Upper lobe of left lung (tissue), 6 donors: Measurements from ENCODE around the gene DLG4. TPM values are rescaled to one million over a fixed set of nuclear protein-coding genes. Genes with fewer than 3 reads are reported as not detected.

Experiments used
- ATAC-seq, 2 donors: fragments of 200-7000 bp; cut with Tn5 transposase; one replicate each; pipeline ENCODE4 v1.9.1; 2022; ENCODE audit warnings: mild to moderate bottlenecking in 2 of 2, moderate library complexity in 2 of 2; ENCODE audit not compliant: low FRiP score in 2 of 2
- DNase-seq, 2 donors: peaks; one replicate each; pipeline ENCODE4 v3.0.0-alpha.2; 2019 to 2020
- H3K27ac ChIP-seq, 4 donors: fragments of 200-600 bp; sonication (generic); one replicate each; pipeline ENCODE4 v1.5.1; 2016 to 2019
- H3K27me3 ChIP-seq, 4 donors: fragments of 200-600 bp; sonication (generic); one replicate each; pipeline ENCODE4 v1.5.1; 2017 to 2019
- H3K36me3 ChIP-seq, 4 donors: fragments of 200-600 bp; sonication (generic); one replicate each; pipeline ENCODE4 v1.5.1; 2016 to 2019
- H3K4me1 ChIP-seq, 4 donors: fragments of 200-600 bp; sonication (generic); one replicate each; pipeline ENCODE4 v1.5.1; 2018 to 2019
- H3K4me3 ChIP-seq, 4 donors: fragments of 200-600 bp; sonication (generic); one replicate each; pipeline ENCODE4 v1.5.1; 2017 to 2019; ENCODE audit warnings: mild to moderate bottlenecking in 2 of 4, moderate library complexity in 1 of 4
- H3K9me3 ChIP-seq, 4 donors: fragments of 200-600 bp; sonication (generic); one replicate each; pipeline ENCODE4 v1.5.1; 2018 to 2019
- EP300 ChIP-seq, 4 donors: sonication (generic); formaldehyde crosslinking; IDR thresholded peaks; one replicate each; pipeline ENCODE4 v1.5.1; 2017; ENCODE audit warnings: antibody characterized with exemption in 4 of 4, control low read depth in 2 of 4
- POLR2A ChIP-seq, 4 donors: fragments of 450-650 bp; IDR thresholded peaks; one replicate each; pipeline ENCODE4 v1.5.1; 2016 to 2017; ENCODE audit warnings: antibody characterized with exemption in 4 of 4, mild to moderate bottlenecking in 2 of 4
- POLR2AphosphoS5 ChIP-seq, 2 donors: sonication (generic); formaldehyde crosslinking; IDR thresholded peaks; one replicate each; pipeline ENCODE4 v1.5.1; 2017; ENCODE audit warnings: antibody characterized with exemption in 2 of 2
- WGBS, 2 donors: methylation state at CpG; one replicate each; pipeline ENCODE4 v1.1.5; 2017 to 2018; 5-methylcytosine and 5-hydroxymethylcytosine counted together
- total RNA-seq, 6 donors: library from RNA; depleted of rRNA in 4 of 6; stranded (reverse); fragments of >200 nt in 4 of 6; gene quantifications; one replicate each; pipeline versions ENCODE4 v1.1.0 to v1.2.1, GENCODE V29; 2016 to 2021
- TF ChIP-seq, protein P1 (sequence below), 6 experiments: fragments of 450-650 bp in 4 of 6; fragments of 200-600 bp in 2 of 6; sonication (generic) in 2 of 6; IDR thresholded peaks; one replicate each; pipeline ENCODE4 v1.5.1; 2016 to 2019; ENCODE audit warnings: antibody characterized with exemption in 6 of 6
- donor health status: DM: no; HTN: no; CAD: no; lungs with moderate emphysema.
- donor health status: DM: no; HTN: yes; CAD: no; lungs with severe emphysema.

Gene DLG4
- total RNA-seq, 6 donors from 2014 or later, result 10.5 to 32.5 (median 19.4) TPM

GRCh38 chr17:7177191-7177953 lies 42.3 kb downstream of the DLG4 start:
- DNase-seq, result peak; percentile 72 to 81
- ATAC-seq, result peak; percentile 85 to 87
- H3K9me3 ChIP-seq, result no peaks in the 10 kb centered on the region
- H3K27ac ChIP-seq, result no peak overlapping the region
- no peaks in the 10 kb centered on the region for H3K36me3 ChIP-seq
- peak overlapping the region; percentile 5 to 48 (median 36) for H3K4me3 ChIP-seq
- peaks cover 0 to 7% (median 0%) of the 10 kb centered on the region in 4 donors for H3K27me3 ChIP-seq
- TF ChIP-seq, protein P1, sequence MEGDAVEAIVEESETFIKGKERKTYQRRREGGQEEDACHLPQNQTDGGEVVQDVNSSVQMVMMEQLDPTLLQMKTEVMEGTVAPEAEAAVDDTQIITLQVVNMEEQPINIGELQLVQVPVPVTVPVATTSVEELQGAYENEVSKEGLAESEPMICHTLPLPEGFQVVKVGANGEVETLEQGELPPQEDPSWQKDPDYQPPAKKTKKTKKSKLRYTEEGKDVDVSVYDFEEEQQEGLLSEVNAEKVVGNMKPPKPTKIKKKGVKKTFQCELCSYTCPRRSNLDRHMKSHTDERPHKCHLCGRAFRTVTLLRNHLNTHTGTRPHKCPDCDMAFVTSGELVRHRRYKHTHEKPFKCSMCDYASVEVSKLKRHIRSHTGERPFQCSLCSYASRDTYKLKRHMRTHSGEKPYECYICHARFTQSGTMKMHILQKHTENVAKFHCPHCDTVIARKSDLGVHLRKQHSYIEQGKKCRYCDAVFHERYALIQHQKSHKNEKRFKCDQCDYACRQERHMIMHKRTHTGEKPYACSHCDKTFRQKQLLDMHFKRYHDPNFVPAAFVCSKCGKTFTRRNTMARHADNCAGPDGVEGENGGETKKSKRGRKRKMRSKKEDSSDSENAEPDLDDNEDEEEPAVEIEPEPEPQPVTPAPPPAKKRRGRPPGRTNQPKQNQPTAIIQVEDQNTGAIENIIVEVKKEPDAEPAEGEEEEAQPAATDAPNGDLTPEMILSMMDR (IDR thresholded peaks at IDR 0.05), result peak; percentile 77 to 87 (median 83)
- TF ChIP-seq POLR2A (IDR thresholded peaks at IDR 0.05) (no peak), EP300 (IDR thresholded peaks at IDR 0.05) (no peak), POLR2AphosphoS5 (IDR thresholded peaks at IDR 0.05) (no peak)
- WGBS, 2 donors, result 1 to 4% methylated on average over 15 to 31 of the region's 31 CpGs
- H3K4me1 ChIP-seq, result peaks cover 12 to 26% (median 21%) of the 10 kb centered on the region in 4 donors

GRCh38 chr17:7176841-7177190 lies 42.8 kb downstream of the DLG4 start:
- Histone ChIP-seq H3K9me3 (no peaks in the 10 kb centered on the region), H3K27me3 (peaks cover 0 to 7% (median 0%) of the 10 kb centered on the region in 4 donors), H3K36me3 (no peaks in the 10 kb centered on the region), H3K4me1 (peaks cover 12 to 26% (median 21%) of the 10 kb centered on the region in 4 donors), H3K27ac (no peak overlapping the region), H3K4me3 (peak overlapping the region in 3 of 4 donors; percentile 32 to 48 (median 41))
- 13 to 18% methylated on average over 7 to 17 of the region's 17 CpGs for WGBS, 2 donors
- ATAC-seq (peak in 1 of 2 donors; percentile 3), DNase-seq (peak; percentile 29 to 59)
- TF ChIP-seq, protein P1 (IDR thresholded peaks at IDR 0.05), result no peak
- TF ChIP-seq POLR2A (IDR thresholded peaks at IDR 0.05) (no peak), EP300 (IDR thresholded peaks at IDR 0.05) (no peak), POLR2AphosphoS5 (IDR thresholded peaks at IDR 0.05) (no peak)

GRCh38 chr17:7176107-7176840 lies 43.4 kb downstream of the DLG4 start:
- TF ChIP-seq POLR2AphosphoS5 (IDR thresholded peaks at IDR 0.05) (no peak), EP300 (IDR thresholded peaks at IDR 0.05) (no peak), POLR2A (IDR thresholded peaks at IDR 0.05) (no peak)
- TF ChIP-seq, protein P1 (IDR thresholded peaks at IDR 0.05), result no peak
- Histone ChIP-seq H3K4me3 (no peak overlapping the region), H3K9me3 (no peaks in the 10 kb centered on the region), H3K27ac (no peak overlapping the region), H3K36me3 (no peaks in the 10 kb centered on the region), H3K4me1 (peaks cover 12 to 26% (median 21%) of the 10 kb centered on the region in 4 donors), H3K27me3 (peaks cover 0 to 7% (median 0%) of the 10 kb centered on the region in 4 donors)
- 91 to 92% methylated on average over 1 of the region's 1 CpG for WGBS, 2 donors
- no peak for DNase-seq
- no peak for ATAC-seq

DNA sequence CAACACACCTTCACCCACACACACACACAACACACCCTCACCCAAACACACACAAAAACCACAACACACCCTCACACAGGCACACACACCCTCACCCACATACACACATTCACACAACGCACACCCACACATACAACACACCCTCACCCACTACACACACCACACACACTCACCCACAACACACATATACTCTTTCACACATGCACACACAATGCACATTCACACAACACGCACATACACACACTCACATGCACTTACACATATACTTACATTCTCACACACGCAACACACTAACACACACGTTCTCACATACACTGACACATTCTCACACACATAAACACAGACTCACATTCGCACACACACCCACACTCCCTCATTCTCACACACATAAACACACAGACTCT lies 44.3 kb downstream of the DLG4 start:
- Histone ChIP-seq H3K4me1 (peaks cover 12 to 26% (median 21%) of the 10 kb centered on the region in 4 donors), H3K9me3 (no peaks in the 10 kb centered on the region), H3K4me3 (no peak overlapping the region), H3K27ac (no peak overlapping the region), H3K36me3 (no peaks in the 10 kb centered on the region), H3K27me3 (peaks cover 0 to 7% (median 0%) of the 10 kb centered on the region in 4 donors)
- ATAC-seq (no peak), DNase-seq (no peak)
- WGBS, 2 donors, result 87 to 92% methylated on average over 5 of the region's 5 CpGs
- TF ChIP-seq EP300 (IDR thresholded peaks at IDR 0.05) (no peak), POLR2A (IDR thresholded peaks at IDR 0.05) (no peak), POLR2AphosphoS5 (IDR thresholded peaks at IDR 0.05) (no peak)
- TF ChIP-seq, protein P1 (IDR thresholded peaks at IDR 0.05), result no peak
